ENCODE data around the gene MAP3K7. TPM values are rescaled to one million over a fixed set of nuclear protein-coding genes. Genes with fewer than 3 reads are reported as not detected.

Gene MAP3K7
- total RNA-seq, 4 donors from 2014 or later: 21.7 to 27.9 (median 25.3) TPM

GRCh38 chr6:90463874-90464273 is 123.0 kb downstream of the MAP3K7 start:
- DNase-seq (ENCODE audit: low spot score) (no peak), ATAC-seq (ENCODE audit: low FRiP score) (no peak)

More at GRCh38 chr6:90463874-90464273, 123.0 kb downstream of the MAP3K7 start:
- TF ChIP-seq CTCF (IDR thresholded peaks at IDR 0.05): no peak
